OCI-LY3 (cell line): ENCODE measurements around the gene PLD5.
A peak's percentile ranks its signal among the peaks of the same experiment; 100 is the strongest.

Source experiments
- H2AFZ ChIP-seq: fragments of 200-600, 300-600 bp; shearing (Covaris generic); 2 replicates; pipeline ENCODE4 v1.6.0; 2014; ENCODE audit warnings: antibody characterized with exemption, low read depth, low read length
- H3K27ac ChIP-seq: fragments of 200-600, 300-600 bp; sonication (generic); 2 replicates; pipeline ENCODE4 v1.5.1; 2014; ENCODE audit warnings: mild to moderate bottlenecking, low read length, moderate library complexity, mixed read lengths
- H3K27me3 ChIP-seq: fragments of 200-600, 300-600 bp; sonication (generic); 2 replicates; pipeline ENCODE4 v1.6.1; 2014; ENCODE audit warnings: low read depth, low read length, mixed read lengths
- H3K36me3 ChIP-seq: fragments of 200-600, 300-600 bp; sonication (generic); replicated peaks from 2 replicates; pipeline ENCODE3; 2014; ENCODE audit warnings: low read depth, low read length, mixed read lengths
- H3K4me1 ChIP-seq: fragments of 300-600, 200-600 bp; sonication (generic); 2 replicates; pipeline ENCODE4 v1.6.1; 2014; ENCODE audit warnings: low read length, mixed read lengths
- H3K4me2 ChIP-seq: fragments of 200-600, 300-600 bp; sonication (generic); 2 replicates; pipeline ENCODE4 v1.6.1; 2014; ENCODE audit warnings: low read length, mixed read lengths
- H3K4me3 ChIP-seq: fragments of 300-600, 200-600 bp; sonication (generic); 2 replicates; pipeline ENCODE4 v1.5.1; 2014; ENCODE audit warnings: antibody characterized with exemption, mild to moderate bottlenecking, low read length, moderate library complexity
- H3K79me2 ChIP-seq: fragments of 300-600, 200-600 bp; shearing (Covaris generic); 2 replicates; pipeline ENCODE4 v1.6.1; 2014; ENCODE audit warnings: mild to moderate bottlenecking, low read length, mixed read lengths
- H3K9ac ChIP-seq: fragments of 300-600, 200-600 bp; shearing (Covaris generic); 2 replicates; pipeline ENCODE4 v1.6.0; 2014; ENCODE audit warnings: mild to moderate bottlenecking, low read length, moderate library complexity
- H3K9me3 ChIP-seq: fragments of 200-600, 300-600 bp; shearing (Covaris generic); 2 replicates; pipeline ENCODE4 v1.6.1; 2014; ENCODE audit warnings: low read length, mixed read lengths; ENCODE audit not compliant: insufficient read depth
- H4K20me1 ChIP-seq: fragments of 200-600, 300-600 bp; sonication (generic); 2 replicates; pipeline ENCODE4 v1.6.1; 2016; ENCODE audit warnings: low read length, mixed read lengths; ENCODE audit not compliant: insufficient read depth
- CTCF ChIP-seq: fragments of 200-600, 300-600 bp; sonication (generic); IDR thresholded peaks from 2 replicates; pipeline ENCODE4 v1.5.1; 2014; ENCODE audit warnings: antibody characterized with exemption, low read length, low read depth
- EZH2phosphoT487 ChIP-seq: fragments of 200-600 bp; shearing (Covaris generic); IDR thresholded peaks from 2 replicates; pipeline ENCODE4 v1.6.1; 2018; ENCODE audit warnings: antibody characterized with exemption, mixed run types, low read depth

PLD5 gene

GRCh38 chr1:242162140-242162539 is 362.4 kb downstream of the PLD5 start:
- H3K27ac ChIP-seq: no peak overlapping the region
- no peaks in the 10 kb centered on the region for H3K79me2 ChIP-seq
- TF ChIP-seq EZH2phosphoT487: no peak
- TF ChIP-seq CTCF: no peak
- H3K9ac ChIP-seq: no peak overlapping the region
- H3K27me3 ChIP-seq: no peaks in the 10 kb centered on the region
- H4K20me1 ChIP-seq: no peaks in the 10 kb centered on the region
- H3K4me2 ChIP-seq: no peak overlapping the region
- H3K4me1 ChIP-seq: no peaks in the 10 kb centered on the region
- H2AFZ ChIP-seq: no peak overlapping the region
- H3K9me3 ChIP-seq: no peaks in the 10 kb centered on the region
- no peaks in the 10 kb centered on the region for H3K36me3 ChIP-seq
- no peak overlapping the region for H3K4me3 ChIP-seq

- no peak overlapping the region for H2AFZ ChIP-seq
- peaks cover 11% of the 10 kb centered on the region; the same call in 1 of the 2 replicates for H3K27me3 ChIP-seq
- no peaks in the 10 kb centered on the region for H3K79me2 ChIP-seq
- H4K20me1 ChIP-seq: no peaks in the 10 kb centered on the region
- no peak overlapping the region for H3K27ac ChIP-seq
- no peak overlapping the region for H3K4me3 ChIP-seq
- TF ChIP-seq EZH2phosphoT487 (no peak), CTCF (no peak)
- H3K4me2 ChIP-seq: no peak overlapping the region
- H3K4me1 ChIP-seq: no peaks in the 10 kb centered on the region
- no peak overlapping the region for H3K9ac ChIP-seq
- no peaks in the 10 kb centered on the region for H3K9me3 ChIP-seq
- H3K36me3 ChIP-seq: no peaks in the 10 kb centered on the region
These were observed 377.2 kb downstream of the PLD5 start for GRCh38 chr1:242147096-242147976.

- H3K27me3 ChIP-seq: peaks cover 17% of the 10 kb centered on the region; the same call in 1 of the 2 replicates
- no peaks in the 10 kb centered on the region for H3K9me3 ChIP-seq
- H2AFZ ChIP-seq: no peak overlapping the region
- H3K27ac ChIP-seq: no peak overlapping the region
- no peak overlapping the region for H3K4me3 ChIP-seq
- H3K4me1 ChIP-seq: no peaks in the 10 kb centered on the region
- TF ChIP-seq CTCF (no peak), EZH2phosphoT487 (no peak)
- H4K20me1 ChIP-seq: no peaks in the 10 kb centered on the region
- no peaks in the 10 kb centered on the region for H3K79me2 ChIP-seq
- peak overlapping the region; percentile 2; the same call in 1 of the 2 replicates for H3K4me2 ChIP-seq
- H3K9ac ChIP-seq: no peak overlapping the region
- no peaks in the 10 kb centered on the region for H3K36me3 ChIP-seq
These were observed 377.8 kb downstream of the PLD5 start for GRCh38 chr1:242146652-242147051.

GRCh38 chr1:242140836-242141235 is 383.7 kb downstream of the PLD5 start:
- no peaks in the 10 kb centered on the region for H3K4me1 ChIP-seq
- H3K27ac ChIP-seq: no peak overlapping the region
- TF ChIP-seq CTCF: no peak
- no peak for TF ChIP-seq EZH2phosphoT487
- no peak overlapping the region for H3K4me2 ChIP-seq
- H3K4me3 ChIP-seq: no peak overlapping the region
- no peaks in the 10 kb centered on the region for H3K9me3 ChIP-seq
- no peaks in the 10 kb centered on the region for H3K36me3 ChIP-seq
- H3K27me3 ChIP-seq: peaks cover 32% of the 10 kb centered on the region
- H3K9ac ChIP-seq: no peak overlapping the region
- no peak overlapping the region for H2AFZ ChIP-seq
- no peaks in the 10 kb centered on the region for H4K20me1 ChIP-seq
- H3K79me2 ChIP-seq: no peaks in the 10 kb centered on the region
